HG02623 (cell line): ENCODE data around the gene SLC1A7.

ENCODE experiments used
- ATAC-seq: cut with Tn5 transposase; IDR thresholded peaks from one replicate; pipeline ENCODE4 v1.9.1; 2021; ENCODE audit warnings: moderate library complexity; ENCODE audit not compliant: unreplicated experiment

SLC1A7 gene

DNA sequence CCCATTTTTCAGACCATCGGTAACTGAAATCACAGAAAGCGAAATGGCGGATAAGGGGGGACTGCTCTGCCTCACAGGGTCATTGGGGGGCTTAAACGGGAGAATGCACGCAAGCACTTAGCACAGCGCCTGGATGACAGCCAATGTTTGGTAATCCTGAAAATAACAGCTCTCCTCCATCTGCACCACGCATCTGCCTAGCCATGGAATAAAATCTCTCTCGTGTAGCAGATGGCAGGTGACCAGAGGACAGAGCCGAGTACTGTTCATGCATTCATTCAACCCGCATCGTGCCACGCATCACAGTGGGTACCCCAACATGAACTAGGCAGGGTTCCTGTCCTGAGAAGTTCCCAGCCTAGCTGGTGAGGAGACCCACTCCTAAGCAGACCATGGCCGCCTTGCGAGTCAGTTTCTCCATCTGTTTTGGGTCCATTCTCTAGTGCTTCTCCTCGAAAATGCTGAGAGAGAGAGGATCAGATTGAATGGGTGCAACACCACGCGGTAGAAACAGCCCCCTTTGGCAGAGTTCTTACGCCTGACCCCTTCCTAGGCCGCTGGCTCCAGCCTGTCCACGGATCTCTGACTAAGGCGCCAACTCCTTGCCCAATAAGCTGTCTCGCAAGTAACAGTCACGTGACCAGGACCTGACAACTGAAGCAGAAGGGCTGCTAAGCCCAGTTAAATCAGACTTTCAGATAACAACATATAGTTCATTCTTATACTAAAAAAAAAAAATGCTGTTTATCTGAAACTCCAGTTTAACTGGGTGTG, 7.3 kb downstream of the SLC1A7 start:
- no peak for ATAC-seq

DNA sequence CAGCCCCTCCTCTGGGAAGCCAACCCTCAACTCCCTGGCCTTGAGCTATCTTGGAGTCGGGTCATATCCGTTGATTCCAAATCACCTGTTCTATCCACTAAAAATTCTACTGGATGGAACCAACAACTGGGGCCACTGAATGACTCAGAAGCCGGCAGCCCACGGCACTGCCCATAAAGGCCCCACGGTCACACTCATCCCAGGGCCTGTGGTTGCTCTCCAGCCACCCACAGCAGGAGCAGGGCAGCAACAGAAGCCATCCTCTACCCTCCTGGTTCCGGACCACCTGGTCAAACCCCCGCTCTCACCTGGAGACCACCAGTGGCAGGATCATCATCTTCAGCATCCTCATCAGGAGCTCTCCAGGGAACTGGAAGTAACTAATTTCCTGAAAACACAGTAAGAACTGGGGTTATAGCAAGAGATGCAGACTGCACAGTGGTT, 8.4 kb downstream of the SLC1A7 start:
- no peak for ATAC-seq

DNA sequence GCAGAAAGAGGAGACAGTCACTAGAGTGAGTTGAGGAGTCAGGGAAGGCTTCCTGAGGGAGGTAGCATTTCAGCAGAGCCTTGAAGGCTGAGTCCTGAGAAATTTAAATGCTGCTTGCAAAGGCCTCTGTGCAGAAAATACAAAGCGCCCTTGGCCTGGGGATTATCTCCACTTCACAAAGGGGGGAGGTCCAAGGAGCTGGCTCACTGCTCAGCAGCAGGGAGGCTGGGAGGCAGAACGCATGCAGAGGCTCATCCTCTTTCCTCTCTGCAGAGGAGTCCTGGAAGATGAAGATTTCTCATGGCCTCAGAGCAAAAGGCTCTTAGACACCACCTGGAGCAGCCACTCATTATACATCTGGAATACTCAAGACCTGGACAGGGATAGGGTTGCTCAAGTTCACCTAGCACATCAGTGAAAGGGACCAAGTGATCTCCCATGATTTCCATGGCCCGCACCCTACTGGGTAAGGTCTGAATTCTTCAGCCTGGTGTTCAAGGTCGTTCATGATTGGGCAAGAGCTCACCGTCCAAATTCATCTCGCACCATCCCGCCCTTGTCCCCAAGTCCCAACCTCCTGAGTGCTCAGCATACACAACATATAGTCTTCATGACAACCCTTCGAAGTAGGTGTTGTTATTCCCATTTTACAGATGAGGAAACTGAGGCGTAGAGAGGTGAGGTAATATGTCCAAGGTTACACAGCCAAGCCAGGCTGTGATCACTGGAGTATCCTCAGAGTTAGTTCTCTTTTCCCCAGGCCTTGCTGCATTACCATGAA, 9.0 kb downstream of the SLC1A7 start:
- ATAC-seq = no peak

DNA sequence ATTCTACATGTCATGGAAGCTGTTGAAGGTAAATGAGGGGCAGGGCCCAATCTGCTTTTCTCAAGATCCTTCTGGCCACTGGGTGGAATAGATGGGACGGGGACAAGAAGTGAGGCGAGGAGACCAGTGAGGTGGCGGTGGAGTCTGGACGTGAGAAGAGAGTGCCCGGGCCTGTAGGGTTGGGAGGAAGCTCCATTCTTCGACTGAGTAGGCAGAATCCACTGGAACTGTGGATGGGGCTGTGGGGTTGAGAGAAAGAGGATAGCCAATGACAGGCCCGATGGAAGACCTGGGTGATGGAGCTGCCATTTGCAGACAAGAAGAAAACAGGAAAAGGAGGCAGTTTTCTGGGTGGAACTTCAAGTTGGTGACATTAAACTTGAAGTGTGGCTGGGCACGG, 10.3 kb downstream of the SLC1A7 start:
- no peak for ATAC-seq

DNA sequence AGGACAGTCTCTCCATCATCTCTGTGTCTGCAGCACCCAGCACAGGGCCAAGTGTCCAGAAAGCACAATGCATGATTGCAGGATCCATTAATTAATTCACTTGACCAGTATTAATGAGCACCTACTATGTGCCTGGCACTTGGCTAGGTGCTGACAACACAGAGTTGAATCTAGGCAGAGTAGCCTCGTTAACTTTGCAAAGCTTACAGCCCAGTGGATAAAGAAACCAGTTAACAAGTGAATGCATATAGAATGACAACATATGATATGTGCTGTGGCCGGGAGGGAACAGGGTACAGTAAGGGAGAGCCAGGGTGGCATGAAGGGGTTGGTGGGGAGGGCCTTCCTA, 10.9 kb downstream of the SLC1A7 start:
- ATAC-seq = no peak

DNA sequence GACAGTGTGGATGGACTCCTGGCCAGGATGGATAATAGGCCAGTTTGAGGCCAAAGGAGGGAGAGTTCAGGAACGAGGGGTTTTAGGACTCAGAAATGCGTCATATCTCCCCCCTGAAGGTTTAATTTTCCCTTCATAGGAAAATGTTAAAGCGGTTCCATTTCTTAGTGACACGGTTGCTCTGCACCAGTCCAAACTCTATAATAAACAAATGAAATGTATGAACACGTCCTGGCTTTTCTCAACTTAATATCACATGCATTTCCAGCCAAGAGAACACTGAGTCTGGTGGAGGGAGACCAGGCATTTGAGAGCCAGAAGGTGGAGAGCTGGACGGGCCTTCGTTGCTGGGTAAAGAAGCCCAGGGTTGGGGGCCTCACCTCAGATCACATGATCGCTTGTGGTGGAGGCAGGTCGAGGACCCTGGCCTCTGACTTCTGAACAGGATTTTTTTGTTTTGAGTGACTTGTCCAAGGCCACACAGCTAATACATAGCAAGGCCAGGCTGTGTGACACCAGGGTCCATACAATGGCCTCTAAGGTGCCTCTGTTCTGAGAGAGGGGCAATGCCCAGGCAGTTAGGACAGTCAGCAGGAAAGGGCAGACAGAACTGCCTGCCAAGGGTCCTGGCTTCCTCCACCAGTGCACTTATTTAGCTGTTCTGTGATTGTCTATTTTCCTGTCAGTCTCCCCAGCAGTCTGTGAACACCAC, 11.4 kb downstream of the SLC1A7 start:
- ATAC-seq = no peak

DNA sequence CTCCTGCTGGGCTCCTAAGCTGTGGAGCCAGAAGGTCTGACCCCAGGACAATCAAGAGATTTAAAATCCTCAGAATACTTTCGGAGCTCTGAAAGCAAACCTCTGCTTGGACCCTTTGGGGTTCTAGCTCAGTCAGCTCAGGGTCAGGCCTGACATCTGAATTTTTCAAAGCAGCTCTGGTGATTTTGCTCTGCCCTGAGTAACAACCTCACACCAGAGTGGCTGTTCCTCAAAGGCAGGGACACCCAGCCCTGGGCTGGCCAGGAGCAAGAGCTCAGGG, 11.9 kb downstream of the SLC1A7 start:
- ATAC-seq = no peak

DNA sequence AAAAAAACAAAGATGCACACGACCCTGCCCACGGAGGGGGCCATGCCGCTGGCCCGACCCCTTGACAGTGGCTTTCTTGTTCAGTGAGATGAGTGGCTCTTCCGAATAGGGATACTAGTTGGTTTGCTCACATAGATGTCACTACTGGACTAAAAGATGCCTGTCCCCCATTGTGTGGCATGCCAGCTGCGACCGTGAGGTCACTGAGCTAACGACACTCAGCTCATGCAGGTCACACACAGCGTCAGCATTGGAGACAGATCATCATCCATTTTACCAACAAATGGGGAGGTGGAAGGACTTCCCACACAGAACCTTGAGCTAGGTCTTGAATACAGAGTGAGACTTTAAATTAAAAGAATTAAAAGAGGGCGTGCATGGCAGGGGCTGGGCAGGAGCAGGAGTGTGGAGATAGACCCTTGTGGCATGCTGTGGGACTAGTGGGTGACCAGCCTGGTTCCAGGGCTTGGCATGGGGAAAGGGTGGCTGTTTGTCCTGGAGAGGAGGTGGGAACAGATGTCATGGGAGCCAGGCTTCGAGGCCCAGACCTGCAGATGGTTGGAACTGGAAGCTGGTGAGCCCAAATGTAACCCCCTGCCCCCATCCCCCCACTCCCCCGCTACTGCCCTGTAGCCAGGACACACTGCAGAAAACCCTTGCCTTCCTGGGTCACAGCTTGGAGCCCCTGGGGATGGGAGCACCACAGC, 12.4 kb downstream of the SLC1A7 start:
- no peak for ATAC-seq

DNA sequence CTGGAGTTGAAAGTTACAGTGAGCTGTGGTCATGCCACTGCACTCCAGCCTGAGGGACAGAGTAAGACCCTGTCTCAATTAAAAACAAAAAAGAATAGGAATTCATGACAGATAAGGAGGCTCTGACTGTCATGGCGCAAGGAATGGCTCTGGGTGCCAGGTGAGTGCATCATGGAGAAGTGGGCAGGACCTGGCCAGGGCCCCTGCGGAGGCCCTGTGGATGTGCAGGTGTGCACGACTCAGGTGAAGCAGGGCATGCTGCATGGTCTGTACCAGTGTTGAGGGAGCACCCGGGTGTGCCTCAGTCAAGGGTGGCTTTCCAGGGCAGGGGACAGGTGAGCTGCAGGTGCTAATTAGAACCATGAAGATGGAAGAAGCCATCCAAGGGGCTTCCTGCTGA, 14.0 kb downstream of the SLC1A7 start:
- no peak for ATAC-seq

DNA sequence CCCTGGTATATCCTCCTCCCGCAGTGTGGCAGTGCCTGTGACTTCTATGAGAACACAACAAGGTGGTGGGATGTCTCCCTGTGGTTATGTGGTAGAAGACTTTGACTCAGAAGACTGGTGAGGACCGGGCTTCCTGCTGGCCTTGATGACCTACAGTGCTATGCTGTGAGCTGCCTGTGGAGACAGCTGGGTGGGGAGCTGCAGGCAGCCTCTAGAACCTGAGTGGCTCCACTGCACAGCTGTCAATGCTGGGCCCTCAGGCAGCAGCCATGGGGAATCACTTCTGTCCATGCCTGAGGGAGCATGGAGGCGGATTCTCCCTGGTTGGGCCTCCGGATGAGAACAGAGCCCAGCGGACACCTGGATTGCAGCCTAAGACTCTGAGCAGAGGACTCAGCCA, 14.9 kb downstream of the SLC1A7 start:
- ATAC-seq = no peak

DNA sequence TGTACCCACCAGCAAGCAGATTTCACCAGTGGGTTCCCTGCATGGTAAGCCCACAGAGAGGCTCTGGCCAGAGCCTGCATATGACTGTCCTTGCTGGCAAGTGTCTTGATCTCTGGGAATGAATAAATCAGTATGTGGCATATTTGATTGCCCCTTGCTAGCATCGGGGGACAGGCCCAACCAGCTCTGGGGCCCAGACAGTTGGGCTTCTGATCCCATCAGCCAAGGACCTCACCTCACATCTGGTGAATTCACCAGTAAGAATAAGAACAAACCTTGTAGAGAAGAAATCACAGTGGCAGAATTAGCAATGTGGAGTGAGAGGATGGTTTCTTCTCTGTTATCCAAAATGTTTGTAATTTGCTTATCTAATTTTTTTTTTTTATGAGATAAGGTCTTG, 15.9 kb downstream of the SLC1A7 start:
- no peak for ATAC-seq

DNA sequence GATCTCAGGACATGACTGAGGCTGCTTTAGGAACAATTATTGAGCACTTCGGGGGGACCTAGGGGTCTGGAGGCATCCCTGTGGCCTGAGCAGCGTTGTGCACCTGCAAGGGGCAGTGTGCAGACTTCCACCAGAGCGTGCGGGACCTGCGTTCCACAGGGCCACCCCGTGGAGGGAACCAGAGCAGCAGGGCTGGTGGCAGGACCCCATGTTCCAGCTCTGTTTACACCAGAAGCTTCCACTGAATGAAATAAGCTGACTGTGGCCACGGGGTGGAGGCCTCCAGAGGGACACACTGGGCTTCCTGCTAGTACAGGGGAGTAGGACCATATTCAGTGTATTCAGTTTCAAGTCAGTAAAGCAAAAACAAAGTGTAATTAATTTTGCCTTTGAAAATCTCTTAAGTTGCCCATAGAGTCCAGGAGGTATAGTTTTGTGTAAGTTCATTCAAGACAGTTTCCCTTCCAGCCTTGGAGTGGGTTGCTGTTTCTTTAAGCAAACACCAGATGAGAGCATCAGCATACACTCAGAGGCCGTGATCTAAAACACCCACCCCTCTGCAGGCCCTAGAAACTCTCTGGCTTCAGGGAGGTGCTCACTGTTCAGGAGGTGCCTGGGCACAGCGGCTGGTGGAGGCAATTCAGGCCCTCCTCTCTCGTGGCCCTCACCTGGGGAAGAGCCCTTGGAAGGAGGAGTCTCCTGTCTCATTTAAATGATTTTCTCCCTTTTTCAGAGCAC, 16.6 kb downstream of the SLC1A7 start:
- ATAC-seq = no peak

DNA sequence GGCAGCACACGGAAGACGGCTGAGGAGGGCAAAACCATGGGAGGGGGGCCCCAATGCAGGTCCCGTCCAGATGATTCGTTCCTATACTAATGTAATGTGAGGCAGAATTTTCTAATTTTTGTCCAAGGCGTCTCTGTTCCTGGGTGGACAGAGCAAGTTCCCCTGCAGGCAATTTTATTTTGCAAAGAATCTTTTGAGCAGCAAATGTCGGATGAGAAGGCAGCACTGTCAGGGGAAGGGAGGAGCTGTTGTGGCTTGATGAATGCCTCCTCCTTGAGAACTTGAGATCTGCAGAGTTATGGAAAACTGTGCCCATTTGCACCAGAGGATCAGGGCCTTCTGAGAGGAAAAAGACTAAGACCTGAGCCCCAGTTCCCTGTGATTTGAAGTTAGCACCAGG, 17.3 kb downstream of the SLC1A7 start:
- ATAC-seq = no peak

DNA sequence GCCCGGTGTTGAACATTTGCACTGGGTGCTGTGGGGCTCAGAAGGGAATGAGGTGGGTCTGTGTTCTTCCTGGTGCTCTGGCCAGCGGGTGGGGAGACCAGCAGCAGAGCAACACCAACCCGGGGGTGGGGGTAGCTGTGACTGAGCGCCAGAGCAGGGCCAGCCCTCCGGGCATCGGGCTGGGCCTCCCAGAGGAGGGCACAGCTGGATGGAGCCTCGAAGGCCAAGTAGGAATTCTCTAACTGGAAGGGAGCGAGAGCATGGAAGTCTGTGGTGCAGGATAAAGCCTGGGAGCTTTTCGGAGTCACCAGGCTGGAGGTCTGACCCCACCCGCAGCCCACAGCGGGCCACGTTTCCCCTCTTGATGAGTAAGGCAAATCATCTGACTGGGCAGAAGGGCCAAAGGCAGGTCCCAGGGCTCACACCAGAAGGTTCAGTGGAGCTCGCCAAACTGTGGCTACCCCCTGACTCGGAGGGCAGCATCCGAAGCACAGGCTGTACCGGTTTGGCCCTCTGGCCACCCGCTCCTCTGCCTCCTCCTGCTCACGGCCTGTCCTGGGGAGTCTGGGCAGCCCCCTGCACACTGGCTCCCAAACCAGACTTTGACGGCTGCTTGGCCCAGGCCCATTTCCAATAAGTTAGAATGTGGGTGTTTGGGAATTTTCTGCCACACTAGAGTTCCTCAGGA, 18.8 kb downstream of the SLC1A7 start:
- no peak for ATAC-seq

DNA sequence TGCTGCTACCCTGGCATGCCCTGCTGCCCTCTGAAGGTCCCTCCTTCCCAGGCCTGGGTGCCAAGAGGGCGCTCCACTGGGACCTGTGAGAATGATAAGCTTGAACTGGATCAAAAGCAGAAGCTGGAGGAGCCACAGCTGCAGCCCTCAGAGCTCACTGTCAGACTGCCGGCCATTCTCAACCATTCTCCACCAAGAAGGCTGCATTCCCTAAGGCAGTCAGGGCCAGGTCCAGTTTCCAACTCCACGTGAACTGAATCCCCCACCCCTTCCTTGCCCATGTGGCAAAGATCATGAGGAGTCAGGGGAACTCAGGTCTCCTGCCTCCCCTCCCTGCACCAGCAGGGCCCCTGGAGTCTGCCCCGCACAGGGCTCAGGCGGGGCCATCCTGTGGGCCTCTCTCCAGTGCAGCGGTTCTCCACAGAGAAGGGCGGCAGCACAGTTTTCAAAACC, 19.5 kb downstream of the SLC1A7 start:
- no peak for ATAC-seq

DNA sequence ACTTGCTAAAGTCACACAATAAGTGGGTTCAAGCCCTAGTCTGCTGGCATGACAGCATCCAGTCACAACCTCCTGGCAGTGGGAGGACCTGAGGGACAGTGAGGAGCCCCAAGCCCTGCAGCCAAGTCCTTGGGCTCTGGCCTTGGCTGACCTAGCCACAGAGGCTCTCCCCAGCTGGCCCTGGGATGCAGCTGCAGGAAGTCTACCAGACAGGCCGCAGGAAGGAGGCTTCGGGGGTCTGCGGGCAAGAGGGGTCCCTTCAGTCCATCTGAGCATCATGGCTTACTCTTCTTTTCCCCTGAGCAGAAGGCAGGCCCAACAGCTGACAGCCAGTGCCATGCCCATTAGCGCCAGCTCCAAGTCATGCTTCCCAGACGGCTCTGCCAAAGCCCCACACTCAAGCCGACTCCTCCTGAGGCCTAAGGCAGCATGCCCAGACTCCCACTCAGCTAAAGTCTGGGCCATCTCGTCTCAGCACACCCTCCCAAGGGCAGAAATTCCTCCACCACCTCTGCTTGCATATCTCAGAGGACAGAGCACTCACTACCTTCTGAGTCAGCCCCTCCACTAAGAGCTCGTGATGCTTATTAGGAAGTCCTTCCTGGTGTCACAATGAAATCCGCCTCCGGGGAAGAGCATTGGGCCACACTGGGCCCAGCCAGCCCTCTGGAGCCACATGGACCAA, 20.1 kb downstream of the SLC1A7 start:
- no peak for ATAC-seq

DNA sequence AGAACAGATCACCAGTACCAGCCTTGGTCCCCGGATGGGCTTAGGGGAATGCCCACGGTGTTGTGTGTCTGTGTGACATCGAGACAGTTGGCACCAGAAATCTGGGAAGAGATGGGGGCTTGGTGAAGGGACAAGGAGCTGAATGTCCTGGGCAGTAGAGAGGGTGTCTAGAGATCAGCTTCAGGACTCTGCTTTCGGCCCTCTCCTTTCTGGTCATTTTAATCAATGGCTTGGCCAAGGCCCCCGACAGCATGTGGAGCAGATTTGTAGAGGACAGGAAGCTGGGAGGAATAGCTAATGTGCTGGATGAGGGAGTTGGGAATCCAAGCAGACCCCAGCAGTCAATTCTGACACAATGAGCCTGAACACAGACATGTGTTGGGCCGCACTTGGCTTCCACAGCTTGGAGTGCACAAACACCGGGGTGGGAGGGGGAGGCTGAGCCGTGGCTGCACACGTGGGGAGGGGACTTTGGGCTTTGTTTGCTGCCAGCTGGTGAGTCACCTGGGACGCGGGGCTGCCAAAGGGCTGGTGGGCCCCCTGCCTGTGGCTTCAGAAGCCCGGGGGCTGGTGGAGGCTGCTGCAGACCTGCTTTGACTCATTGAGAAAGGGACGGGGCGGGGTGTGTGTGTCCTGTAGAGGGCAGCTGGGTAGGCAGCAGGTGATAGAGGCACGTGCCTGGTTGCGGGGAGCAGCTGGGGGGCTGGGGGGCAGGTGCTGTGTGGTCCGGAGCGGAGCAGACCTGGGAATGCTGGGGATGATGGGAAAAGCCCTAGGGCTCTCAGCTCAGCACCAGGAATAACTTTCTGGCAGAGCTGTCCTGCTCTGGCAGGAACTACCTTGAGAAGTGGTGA, 20.9 kb downstream of the SLC1A7 start:
- no peak for ATAC-seq

DNA sequence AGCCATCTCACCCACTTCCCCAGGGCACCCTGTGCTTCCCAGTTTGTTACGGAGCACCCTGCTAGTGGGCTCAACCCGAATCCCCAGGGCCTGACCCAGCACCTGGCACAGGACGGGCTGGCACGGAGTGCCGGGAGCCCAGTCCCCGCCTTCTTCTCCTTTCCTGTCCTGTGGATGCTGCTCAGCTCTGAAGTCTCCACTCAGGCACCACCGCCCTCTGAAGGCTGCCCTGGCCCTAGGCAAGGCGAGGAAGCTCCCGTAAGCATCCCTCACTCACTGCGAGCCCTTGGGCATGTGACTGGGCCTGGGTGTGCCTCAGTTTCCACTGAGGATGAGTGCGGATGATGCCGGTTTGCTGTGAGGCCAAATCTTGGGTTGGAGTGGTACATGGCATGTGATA, 21.8 kb downstream of the SLC1A7 start:
- no peak for ATAC-seq

DNA sequence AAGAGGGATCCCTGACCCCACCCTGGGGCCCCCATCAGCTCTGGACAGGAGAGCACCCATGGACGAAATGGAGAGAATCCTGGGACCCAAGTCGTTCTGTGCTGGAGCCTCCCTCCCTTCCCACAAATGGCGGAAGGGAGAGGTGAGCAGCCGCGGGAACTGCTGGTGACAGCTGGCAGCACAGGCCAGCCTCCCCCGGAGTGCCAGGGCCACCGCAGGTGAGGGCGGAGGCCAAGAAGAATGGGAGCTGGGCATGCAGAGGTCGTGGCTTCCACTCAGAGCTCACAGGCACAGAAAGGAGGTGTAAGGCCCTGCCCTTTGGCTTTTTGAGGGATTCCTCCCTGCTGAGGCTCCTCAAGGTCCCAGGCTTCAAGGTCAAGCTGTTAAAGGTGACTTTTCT, 24.6 kb downstream of the SLC1A7 start:
- ATAC-seq = no peak
